HEK293T (cell line): ENCODE results near the gene GAN.

Experiments
- CTCF ChIA-PET: fragments of 350-600 bp; formaldehyde crosslinking; extraction: SDS; loops from one replicate; lab custom pipeline; 2021; ENCODE audit warnings: antibody characterized with exemption, inconsistent platforms; lab: Yijun Ruan, JAX
- POLR2A ChIA-PET: fragments of 350-600 bp; formaldehyde crosslinking; extraction: SDS; loops from one replicate; lab custom pipeline; 2020; ENCODE audit warnings: antibody characterized with exemption, inconsistent platforms; lab: Yijun Ruan, JAX
- DNase-seq: peaks from one replicate; pipeline ENCODE4 v3.0.0; 2012; ENCODE audit warnings: mixed read lengths; ENCODE audit errors: extremely low spot score
- ARNT ChIP-seq: fragments of 450-650 bp; IDR thresholded peaks from 2 replicates; pipeline ENCODE4 v1.6.1; 2017; ENCODE audit warnings: mild to moderate bottlenecking
- BHLHE40 ChIP-seq: fragments of 450-650 bp; IDR thresholded peaks from 2 replicates; pipeline ENCODE4 v1.6.1; 2016; ENCODE audit warnings: mild to moderate bottlenecking, moderate library complexity, borderline replicate concordance
- CTBP1 ChIP-seq: fragments of 450-650 bp; IDR thresholded peaks from 2 replicates; pipeline ENCODE4 v1.6.1; 2016; ENCODE audit warnings: borderline replicate concordance
- ELF4 ChIP-seq: fragments of 450-650 bp; IDR thresholded peaks from 2 replicates; pipeline ENCODE4 v1.6.1; 2017; ENCODE audit warnings: antibody characterized with exemption
- FOXA1 ChIP-seq: fragments of 450-650 bp; IDR thresholded peaks from 2 replicates; pipeline ENCODE4 v1.6.1; 2016; ENCODE audit warnings: mild to moderate bottlenecking
- FOXK2 ChIP-seq: fragments of 450-650 bp; IDR thresholded peaks from 2 replicates; pipeline ENCODE4 v1.6.1; 2016; ENCODE audit warnings: mild to moderate bottlenecking
- FOXM1 ChIP-seq: fragments of 450-650 bp; IDR thresholded peaks from 2 replicates; pipeline ENCODE4 v1.6.1; 2017; ENCODE audit warnings: mild to moderate bottlenecking, borderline replicate concordance
- HDGF ChIP-seq: fragments of 450-650 bp; IDR thresholded peaks from 2 replicates; pipeline ENCODE4 v1.6.1; 2017; ENCODE audit warnings: antibody characterized with exemption, borderline replicate concordance
- L3MBTL2 ChIP-seq: fragments of 450-650 bp; conservative IDR thresholded peaks from 2 replicates; pipeline ENCODE4 v1.6.1; 2016; ENCODE audit warnings: mild to moderate bottlenecking
- LEF1 ChIP-seq: fragments of 450-650 bp; IDR thresholded peaks from 2 replicates; pipeline ENCODE4 v1.6.1; 2017; ENCODE audit warnings: mild to moderate bottlenecking, borderline replicate concordance
- NFRKB ChIP-seq: fragments of 450-650 bp; IDR thresholded peaks from 2 replicates; pipeline ENCODE4 v1.6.1; 2016; ENCODE audit warnings: mild to moderate bottlenecking, moderate library complexity
- SP1 ChIP-seq: fragments of 450-650 bp; IDR thresholded peaks from 2 replicates; pipeline ENCODE4 v1.6.1; 2017
- SUZ12 ChIP-seq: fragments of 450-650 bp; IDR thresholded peaks from 2 replicates; pipeline ENCODE4 v1.6.1; 2016; ENCODE audit warnings: mild to moderate bottlenecking
- TARDBP ChIP-seq: fragments of 450-650 bp; IDR thresholded peaks from 2 replicates; pipeline ENCODE4 v1.6.1; 2016
- ZNF384 ChIP-seq: fragments of 450-650 bp; IDR thresholded peaks from 2 replicates; pipeline ENCODE4 v1.6.1; 2016
- TF ChIP-seq, protein P1 (sequence below): fragments of 450-650 bp; IDR thresholded peaks from 2 replicates; pipeline ENCODE4 v1.6.1; 2016

Gene GAN, protein sequence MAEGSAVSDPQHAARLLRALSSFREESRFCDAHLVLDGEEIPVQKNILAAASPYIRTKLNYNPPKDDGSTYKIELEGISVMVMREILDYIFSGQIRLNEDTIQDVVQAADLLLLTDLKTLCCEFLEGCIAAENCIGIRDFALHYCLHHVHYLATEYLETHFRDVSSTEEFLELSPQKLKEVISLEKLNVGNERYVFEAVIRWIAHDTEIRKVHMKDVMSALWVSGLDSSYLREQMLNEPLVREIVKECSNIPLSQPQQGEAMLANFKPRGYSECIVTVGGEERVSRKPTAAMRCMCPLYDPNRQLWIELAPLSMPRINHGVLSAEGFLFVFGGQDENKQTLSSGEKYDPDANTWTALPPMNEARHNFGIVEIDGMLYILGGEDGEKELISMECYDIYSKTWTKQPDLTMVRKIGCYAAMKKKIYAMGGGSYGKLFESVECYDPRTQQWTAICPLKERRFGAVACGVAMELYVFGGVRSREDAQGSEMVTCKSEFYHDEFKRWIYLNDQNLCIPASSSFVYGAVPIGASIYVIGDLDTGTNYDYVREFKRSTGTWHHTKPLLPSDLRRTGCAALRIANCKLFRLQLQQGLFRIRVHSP

DNA sequence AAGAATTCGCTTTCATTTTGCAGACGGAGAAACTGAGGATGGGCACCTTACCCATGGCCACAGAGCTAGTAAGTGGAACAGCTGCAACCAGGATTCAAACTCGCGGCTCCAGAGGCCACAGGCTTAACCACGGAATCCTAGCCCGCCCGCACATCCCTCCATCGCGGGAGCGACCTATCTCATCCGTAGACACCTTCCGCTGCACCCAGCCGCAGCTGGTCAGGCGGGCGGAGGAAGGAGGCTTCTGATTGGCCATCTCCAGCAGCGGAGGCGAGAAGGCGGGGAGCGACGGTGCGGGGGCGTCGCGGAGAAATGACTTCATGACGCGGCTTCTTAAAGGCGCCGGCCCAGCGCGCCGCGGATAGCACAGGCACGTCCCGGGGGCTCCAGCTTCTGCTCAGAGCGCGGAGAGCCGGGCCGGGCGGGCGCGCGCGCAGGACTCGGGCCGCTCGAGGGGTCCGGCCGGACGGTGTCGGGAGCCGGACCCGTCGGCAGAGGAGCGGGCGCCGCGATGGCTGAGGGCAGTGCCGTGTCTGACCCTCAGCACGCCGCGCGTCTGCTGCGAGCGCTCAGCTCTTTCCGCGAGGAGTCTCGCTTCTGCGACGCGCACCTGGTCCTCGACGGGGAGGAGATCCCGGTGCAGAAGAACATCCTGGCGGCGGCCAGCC lies at the start of gene GAN:
Gene GAN, plus strand, starts transcription at position 360 of the 668 bp plus-strand sequence. Its CDS starts 152 bp downstream, at position 512.
- TF ChIP-seq HDGF (no peak), ZNF384 (no peak), FOXA1 (no peak), FOXK2 (no peak), SP1 (no peak), SUZ12 (no peak), ARNT (peak; percentile 53; the same call in 1 of the 2 replicates), LEF1 (no peak), L3MBTL2 (peak; percentile 37; the same call in 1 of the 2 replicates), FOXM1 (peak; percentile 33; the same call in 1 of the 2 replicates), BHLHE40 (no peak), NFRKB (no peak), CTBP1 (0 out of 2 replicates have a peak, but pooled peaks have one; percentile 71), ELF4 (0 out of 2 replicates have a peak, but pooled peaks have one; percentile 29), TARDBP (no peak)
- TF ChIP-seq, protein P1, sequence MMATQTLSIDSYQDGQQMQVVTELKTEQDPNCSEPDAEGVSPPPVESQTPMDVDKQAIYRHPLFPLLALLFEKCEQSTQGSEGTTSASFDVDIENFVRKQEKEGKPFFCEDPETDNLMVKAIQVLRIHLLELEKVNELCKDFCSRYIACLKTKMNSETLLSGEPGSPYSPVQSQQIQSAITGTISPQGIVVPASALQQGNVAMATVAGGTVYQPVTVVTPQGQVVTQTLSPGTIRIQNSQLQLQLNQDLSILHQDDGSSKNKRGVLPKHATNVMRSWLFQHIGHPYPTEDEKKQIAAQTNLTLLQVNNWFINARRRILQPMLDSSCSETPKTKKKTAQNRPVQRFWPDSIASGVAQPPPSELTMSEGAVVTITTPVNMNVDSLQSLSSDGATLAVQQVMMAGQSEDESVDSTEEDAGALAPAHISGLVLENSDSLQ, result no peak
- ChIA-PET POLR2A (interaction anchor here (0.9 to 1.6 kb wide), 8 partner anchors 8 to 238 kb away, joined by 4 to 6 read pairs (median 4); partner anchors contain the start of gene C16orf46), CTCF (interaction anchor here (1.1 kb wide), 1 partner anchor 110 kb away, joined by 3 read pairs; no protein-coding TSS in a partner anchor)
- DNase-seq, result peak; percentile 94

DNA sequence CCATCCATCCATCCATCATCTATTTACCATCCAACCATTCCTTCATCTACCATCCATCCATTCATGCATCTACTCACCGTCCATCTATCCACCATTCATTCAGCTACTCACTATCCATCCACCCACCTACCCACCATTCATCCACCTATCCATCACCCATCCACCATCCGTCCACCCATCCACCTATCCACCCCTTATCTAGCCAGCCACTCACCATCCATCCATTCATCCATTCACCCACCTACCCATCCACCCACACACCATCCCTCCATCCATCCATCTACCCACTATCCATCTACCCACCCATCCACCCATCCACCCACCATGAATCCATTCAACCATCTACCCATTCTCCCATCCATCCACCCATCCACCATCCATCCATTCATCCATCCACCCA lies 49.7 kb upstream of the GAN start:
- no peak for DNase-seq
- TF ChIP-seq TARDBP (no peak), SP1 (no peak), FOXM1 (no peak), LEF1 (no peak), NFRKB (no peak), ARNT (no peak), BHLHE40 (no peak), HDGF (no peak), FOXA1 (no peak), ELF4 (no peak), ZNF384 (no peak)
- TF ChIP-seq, protein P1, result no peak
- ChIA-PET POLR2A (no interaction called here), CTCF (no interaction called here)

DNA sequence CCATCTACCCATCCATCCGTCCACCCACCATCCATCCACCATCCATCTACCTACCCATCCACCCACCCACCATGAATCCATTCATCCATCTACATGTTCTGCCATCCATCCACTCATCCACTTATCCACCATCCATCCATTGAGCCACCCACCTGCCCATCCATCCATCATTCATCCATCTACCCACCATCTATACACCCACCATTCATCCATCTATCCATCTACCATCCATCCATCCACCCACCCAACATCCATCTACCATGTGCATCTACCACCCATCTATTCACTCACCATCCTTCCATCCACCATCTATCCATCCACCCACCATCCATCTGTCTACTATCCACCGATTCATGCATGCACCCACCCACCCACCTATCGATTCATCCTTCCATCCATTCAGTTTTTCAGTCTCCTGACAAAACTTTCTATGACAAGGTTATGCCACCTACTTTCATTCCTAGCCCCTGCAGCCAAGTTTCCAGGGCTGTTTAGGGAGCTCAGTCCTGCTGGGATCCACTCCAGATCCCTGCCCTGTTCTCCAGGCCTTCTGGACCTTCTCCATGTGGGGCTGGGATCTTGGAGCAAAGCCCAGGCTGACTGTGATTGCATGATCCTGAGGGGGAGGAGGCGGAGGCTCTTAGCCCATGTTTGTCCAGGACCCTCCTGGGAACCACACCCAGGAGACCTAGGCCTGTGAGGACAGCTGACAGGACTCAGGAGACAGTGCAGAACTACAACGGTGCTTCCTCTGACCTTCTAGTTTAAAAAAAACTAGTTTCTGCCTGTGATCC lies 48.9 kb upstream of the GAN start:
- no peak for DNase-seq
- ChIA-PET POLR2A (no interaction called here), CTCF (no interaction called here)
- TF ChIP-seq HDGF, result no peak

DNA sequence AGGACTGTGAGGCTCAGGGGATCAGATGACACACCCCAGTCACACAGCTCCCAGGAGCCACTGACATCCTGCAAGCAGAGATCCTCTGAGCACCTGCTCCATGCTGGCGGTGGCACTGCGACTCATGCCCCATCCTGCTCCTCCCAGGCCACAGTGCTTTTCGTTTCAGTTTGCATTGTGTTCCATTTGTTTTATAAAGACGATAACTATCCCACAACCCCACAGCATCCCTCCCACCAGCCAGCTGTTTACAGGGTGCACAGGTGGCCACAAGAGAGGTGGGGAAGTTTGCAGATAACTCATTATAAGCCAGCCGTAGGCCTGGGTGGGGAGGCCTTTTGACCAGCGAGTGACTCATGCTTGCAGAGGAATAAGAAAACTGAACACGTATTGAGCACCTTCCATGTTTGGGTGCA lies 48.1 kb upstream of the GAN start:
- no peak for DNase-seq
- TF ChIP-seq ZNF384 (no peak), TARDBP (no peak), SP1 (no peak), ARNT (no peak), L3MBTL2 (no peak), CTBP1 (no peak), FOXA1 (no peak), BHLHE40 (no peak), FOXK2 (no peak), HDGF (no peak), NFRKB (no peak), ELF4 (no peak), SUZ12 (no peak), FOXM1 (no peak)
- TF ChIP-seq, protein P1, result no peak
- POLR2A ChIA-PET, result no interaction called here
- CTCF ChIA-PET, result no interaction called here

DNA sequence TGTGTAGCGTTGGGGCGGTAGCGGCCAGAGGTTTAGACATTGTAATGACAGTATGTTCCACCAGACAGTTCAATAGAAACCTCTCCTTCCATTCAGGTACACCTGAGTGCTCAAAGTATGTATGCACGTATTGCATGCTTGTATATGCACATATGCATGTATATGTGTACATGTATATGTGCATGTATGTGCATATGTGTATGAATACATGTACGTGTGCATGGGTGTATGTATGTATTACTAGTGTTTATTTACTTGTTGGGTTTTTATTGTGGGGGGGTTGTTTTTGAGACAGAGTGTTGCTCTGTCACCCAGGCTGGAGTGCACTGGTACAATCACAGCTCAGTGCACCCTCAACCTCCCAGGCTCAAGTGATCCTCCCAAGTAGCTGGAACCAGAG lies 46.3 kb upstream of the GAN start:
- TF ChIP-seq SUZ12 (no peak), L3MBTL2 (no peak), SP1 (no peak), TARDBP (no peak), FOXM1 (no peak), ZNF384 (no peak), NFRKB (no peak), ARNT (no peak), FOXK2 (no peak), CTBP1 (no peak), FOXA1 (no peak), HDGF (no peak), BHLHE40 (no peak), LEF1 (no peak), ELF4 (no peak)
- TF ChIP-seq, protein P1, result no peak
- DNase-seq, result no peak
- ChIA-PET POLR2A (no interaction called here), CTCF (no interaction called here)
